Activated T-cell treated with anti-CD3 and anti-CD28 coated beads, Interleukin-2, amount 50 U/mL, for 4 hours (primary cell): ENCODE data around the gene PRKCZ. TPM values are rescaled to one million over a fixed set of nuclear protein-coding genes. Genes with fewer than 3 reads are reported as not detected.
A peak's percentile ranks its signal among the peaks of the same experiment; 100 is the strongest.
"Not testable (repeated sequence)": the region's sequence is repeated elsewhere in the genome, so short reads cannot be mapped to it uniquely, and the experiment has no call there.

Source experiments
- ATAC-seq, 2 donors: fragments of 200-7000 bp; cut with Tn5 transposase; one replicate each; pipeline ENCODE4 v1.10.0; 2021
- DNase-seq: peaks from one replicate; pipeline ENCODE4 v3.0.0-alpha.2; 2020
- H3K27me3 Mint-ChIP-seq: one replicate; pipeline ENCODE4 v1.8.0; 2021; ENCODE audit warnings: low read depth, mixed read lengths
- H3K36me3 Mint-ChIP-seq: one replicate; pipeline ENCODE4 v1.8.0; 2022; ENCODE audit warnings: mixed read lengths; ENCODE audit not compliant: insufficient read depth
- H3K4me1 Mint-ChIP-seq: one replicate; pipeline ENCODE4 v1.8.0; 2021; ENCODE audit warnings: low read depth, mixed read lengths
- H3K4me3 Mint-ChIP-seq: one replicate; pipeline ENCODE4 v1.8.0; 2021; ENCODE audit warnings: mild to moderate bottlenecking, moderate library complexity, mixed read lengths
- H3K9me3 Mint-ChIP-seq: one replicate; pipeline ENCODE4 v1.8.0; 2021; ENCODE audit warnings: mixed read lengths
- total RNA-seq, 3 donors: library from RNA; stranded (reverse); gene quantifications; one replicate each; pipeline ENCODE4 v1.2.1, GENCODE V29; 2021

The PRKCZ gene
- total RNA-seq, 3 donors from 2014 or later, result 15.0 to 15.6 (median 15.0) TPM

GRCh38 chr1:2147869-2148268 is 97.7 kb downstream of the PRKCZ start:
- DNase-seq, H3K9me3 Mint-ChIP-seq, H3K4me1 Mint-ChIP-seq, H3K4me3 Mint-ChIP-seq, ATAC-seq, H3K27me3 Mint-ChIP-seq, H3K36me3 Mint-ChIP-seq: not testable (repeated sequence)

DNA sequence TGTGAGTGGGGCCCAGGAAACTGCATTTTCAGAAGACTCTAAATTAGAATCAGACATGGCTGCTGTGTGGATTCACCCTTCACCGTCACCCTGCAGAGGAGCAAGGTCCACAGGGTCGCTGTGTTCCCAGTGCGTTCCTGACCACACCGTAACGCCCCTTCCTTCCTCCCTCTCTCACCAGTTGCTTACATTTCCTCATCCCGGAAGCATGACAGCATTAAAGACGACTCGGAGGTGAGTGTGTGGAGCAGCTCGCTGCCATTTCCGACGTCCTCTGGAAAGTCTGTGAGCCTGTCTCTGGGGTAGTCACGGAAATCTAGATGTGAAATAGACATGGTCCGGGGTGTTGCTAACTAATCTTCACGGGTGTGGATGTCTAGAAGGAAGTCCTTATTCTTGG is 98.5 kb downstream of the PRKCZ start:
- H3K4me1 Mint-ChIP-seq, result peaks cover 12% of the 10 kb centered on the region
- DNase-seq, result peak; percentile 38
- no peaks in the 10 kb centered on the region for H3K9me3 Mint-ChIP-seq
- H3K36me3 Mint-ChIP-seq, result peaks cover 4% of the 10 kb centered on the region
- H3K27me3 Mint-ChIP-seq, result no peaks in the 10 kb centered on the region
- peak; percentile 55 to 66 for ATAC-seq
- no peak overlapping the region for H3K4me3 Mint-ChIP-seq

DNA sequence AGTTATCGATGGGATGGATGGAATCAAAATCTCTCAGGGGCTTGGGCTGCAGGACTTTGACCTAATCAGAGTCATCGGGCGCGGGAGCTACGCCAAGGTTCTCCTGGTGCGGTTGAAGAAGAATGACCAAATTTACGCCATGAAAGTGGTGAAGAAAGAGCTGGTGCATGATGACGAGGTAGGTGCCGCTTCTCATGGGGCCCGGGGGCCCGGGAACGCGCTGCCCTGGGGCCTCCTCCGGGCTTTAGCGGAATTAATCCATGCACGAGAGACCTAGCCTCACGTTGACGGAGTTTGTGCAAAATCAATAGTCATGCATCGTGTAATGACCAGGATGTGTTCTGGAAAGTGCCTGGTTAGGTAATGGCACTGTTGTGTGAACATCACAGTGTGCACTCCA is 100.6 kb downstream of the PRKCZ start:
- ATAC-seq, result no peak
- Mint-ChIP-seq H3K4me1 (peaks cover 13% of the 10 kb centered on the region), H3K36me3 (peaks cover 11% of the 10 kb centered on the region), H3K9me3 (no peaks in the 10 kb centered on the region), H3K4me3 (no peak overlapping the region), H3K27me3 (no peaks in the 10 kb centered on the region)
- DNase-seq, result no peak

DNA sequence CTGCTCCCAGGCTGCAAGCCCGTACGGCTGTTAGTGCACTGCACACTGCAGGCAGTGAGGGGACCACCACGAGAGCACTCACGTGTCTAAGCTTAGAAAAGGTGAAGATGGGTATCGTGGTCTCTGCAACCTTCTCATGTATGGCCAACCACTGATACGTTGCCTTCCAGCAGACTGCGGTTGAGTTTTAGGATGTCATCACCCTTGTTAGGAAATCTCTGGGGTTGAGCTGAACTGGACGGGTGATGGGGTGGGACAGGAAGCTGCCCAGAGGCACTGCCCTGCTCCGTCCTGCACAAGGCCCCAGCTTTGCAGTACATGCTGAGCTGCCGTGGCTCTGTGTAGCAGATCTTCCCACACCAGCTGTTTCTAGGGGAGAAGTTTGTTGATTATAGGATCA is 101.0 kb downstream of the PRKCZ start:
- peaks cover 13% of the 10 kb centered on the region for H3K4me1 Mint-ChIP-seq
- ATAC-seq (no peak), DNase-seq (no peak)
- no peaks in the 10 kb centered on the region for H3K27me3 Mint-ChIP-seq
- no peak overlapping the region for H3K4me3 Mint-ChIP-seq
- H3K36me3 Mint-ChIP-seq, result peaks cover 11% of the 10 kb centered on the region
- H3K9me3 Mint-ChIP-seq, result no peaks in the 10 kb centered on the region

DNA sequence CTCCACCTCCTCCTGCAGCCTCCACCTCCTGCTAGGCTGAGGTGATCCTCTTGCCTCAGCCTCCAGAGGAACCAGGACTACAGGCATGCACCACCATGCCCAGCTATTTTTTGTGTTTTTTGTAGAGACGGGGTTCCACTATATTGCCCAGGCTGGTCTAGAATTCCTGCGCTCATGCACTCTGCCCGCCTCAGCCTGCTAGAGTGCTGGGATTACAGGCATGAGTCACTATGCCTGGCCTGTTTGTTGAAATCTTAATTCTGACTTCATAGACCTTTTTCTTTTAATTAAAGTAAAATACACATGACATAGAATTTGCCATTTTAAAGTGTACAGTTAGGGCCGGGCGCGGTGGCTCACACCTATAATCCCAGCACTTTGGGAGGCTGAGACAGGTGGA is 101.7 kb downstream of the PRKCZ start:
- no peak for ATAC-seq
- peaks cover 13% of the 10 kb centered on the region for H3K4me1 Mint-ChIP-seq
- H3K36me3 Mint-ChIP-seq, result peaks cover 14% of the 10 kb centered on the region
- H3K4me3 Mint-ChIP-seq, result no peak overlapping the region
- no peak for DNase-seq
- no peaks in the 10 kb centered on the region for H3K27me3 Mint-ChIP-seq
- no peaks in the 10 kb centered on the region for H3K9me3 Mint-ChIP-seq

DNA sequence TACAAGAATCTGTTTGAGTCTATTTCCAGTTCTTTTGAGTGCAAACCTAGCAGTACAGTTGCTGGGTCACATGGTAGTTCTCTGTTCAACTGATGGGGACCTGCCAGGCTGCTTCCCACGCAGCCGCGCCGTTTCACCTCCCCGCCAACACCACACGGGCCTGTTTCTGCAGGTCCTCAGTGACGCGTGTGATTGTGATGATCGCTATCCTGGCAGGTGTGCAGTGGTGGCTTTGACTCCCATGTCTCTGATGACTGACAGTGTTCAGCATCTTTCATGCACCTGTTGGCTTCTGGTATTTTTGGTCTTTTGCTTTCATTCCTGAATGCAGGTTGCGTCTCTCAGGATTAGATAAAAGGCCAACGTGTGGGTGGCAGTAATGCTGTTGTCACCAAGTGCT is 102.7 kb downstream of the PRKCZ start:
- Mint-ChIP-seq H3K27me3 (no peaks in the 10 kb centered on the region), H3K4me1 (peaks cover 13% of the 10 kb centered on the region), H3K9me3 (no peaks in the 10 kb centered on the region), H3K36me3 (peaks cover 14% of the 10 kb centered on the region), H3K4me3 (no peak overlapping the region)
- ATAC-seq (peak; percentile 49 to 59), DNase-seq (peak; percentile 19)

GRCh38 chr1:2154022-2154421 is 103.8 kb downstream of the PRKCZ start:
- H3K36me3 Mint-ChIP-seq, result peaks cover 18% of the 10 kb centered on the region
- DNase-seq, result no peak
- H3K9me3 Mint-ChIP-seq, result no peaks in the 10 kb centered on the region
- ATAC-seq, result no peak
- no peak overlapping the region for H3K4me3 Mint-ChIP-seq
- peaks cover 13% of the 10 kb centered on the region for H3K4me1 Mint-ChIP-seq
- no peaks in the 10 kb centered on the region for H3K27me3 Mint-ChIP-seq

GRCh38 chr1:2155147-2155598 is 105.0 kb downstream of the PRKCZ start:
- Mint-ChIP-seq H3K27me3 (no peaks in the 10 kb centered on the region), H3K36me3 (peaks cover 21% of the 10 kb centered on the region), H3K4me1 (peaks cover 12% of the 10 kb centered on the region), H3K9me3 (no peaks in the 10 kb centered on the region), H3K4me3 (no peak overlapping the region)
- ATAC-seq, result no peak
- no peak for DNase-seq

DNA sequence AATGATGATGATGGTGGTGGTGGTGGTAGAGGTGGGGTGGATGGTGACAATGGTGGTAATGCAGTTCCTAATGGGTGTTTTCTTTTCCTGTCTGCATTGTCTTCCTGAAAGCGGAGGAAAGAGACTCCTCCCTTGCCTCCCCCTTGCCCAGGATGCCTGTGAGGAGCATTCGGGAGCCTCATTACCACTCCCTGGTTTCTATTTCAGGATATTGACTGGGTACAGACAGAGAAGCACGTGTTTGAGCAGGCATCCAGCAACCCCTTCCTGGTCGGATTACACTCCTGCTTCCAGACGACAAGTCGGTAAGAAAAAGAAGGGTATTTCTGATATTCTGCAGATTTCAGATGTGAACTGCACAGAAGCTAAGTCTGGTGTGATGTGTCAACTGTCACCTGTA is 105.6 kb downstream of the PRKCZ start:
- Mint-ChIP-seq H3K4me1 (peaks cover 10% of the 10 kb centered on the region), H3K36me3 (peaks cover 21% of the 10 kb centered on the region), H3K4me3 (no peak overlapping the region), H3K27me3 (no peaks in the 10 kb centered on the region), H3K9me3 (no peaks in the 10 kb centered on the region)
- no peak for DNase-seq
- ATAC-seq, result no peak

DNA sequence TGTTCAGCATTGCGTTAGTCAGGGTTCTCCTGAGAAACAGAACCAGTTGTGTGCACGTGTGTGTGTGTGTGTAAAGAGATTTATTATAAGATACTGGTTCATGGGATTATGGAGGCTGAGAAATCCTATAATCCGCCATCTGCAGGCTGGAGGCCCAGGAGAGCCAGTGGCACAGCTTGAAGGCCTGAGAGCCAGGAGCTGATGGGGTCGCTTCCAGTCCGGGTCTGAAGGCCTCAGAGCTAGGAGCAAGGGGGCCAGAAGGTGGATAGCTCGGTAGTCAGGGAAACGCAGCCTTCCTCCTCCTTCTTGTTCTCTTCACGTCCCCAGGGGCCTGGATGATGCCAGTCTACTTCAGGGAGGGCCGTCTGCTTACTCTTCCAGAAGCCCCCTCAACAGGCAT is 106.7 kb downstream of the PRKCZ start:
- peaks cover 9% of the 10 kb centered on the region for H3K4me1 Mint-ChIP-seq
- H3K4me3 Mint-ChIP-seq, result no peak overlapping the region
- no peaks in the 10 kb centered on the region for H3K9me3 Mint-ChIP-seq
- peaks cover 19% of the 10 kb centered on the region for H3K36me3 Mint-ChIP-seq
- ATAC-seq (no peak), DNase-seq (no peak)
- no peaks in the 10 kb centered on the region for H3K27me3 Mint-ChIP-seq

- DNase-seq, result no peak
- Mint-ChIP-seq H3K27me3 (no peaks in the 10 kb centered on the region), H3K9me3 (no peaks in the 10 kb centered on the region), H3K4me1 (peaks cover 8% of the 10 kb centered on the region), H3K36me3 (peaks cover 18% of the 10 kb centered on the region), H3K4me3 (no peak overlapping the region)
- no peak for ATAC-seq
These were observed 107.6 kb downstream of the PRKCZ start for GRCh38 chr1:2157856-2158255.

DNA sequence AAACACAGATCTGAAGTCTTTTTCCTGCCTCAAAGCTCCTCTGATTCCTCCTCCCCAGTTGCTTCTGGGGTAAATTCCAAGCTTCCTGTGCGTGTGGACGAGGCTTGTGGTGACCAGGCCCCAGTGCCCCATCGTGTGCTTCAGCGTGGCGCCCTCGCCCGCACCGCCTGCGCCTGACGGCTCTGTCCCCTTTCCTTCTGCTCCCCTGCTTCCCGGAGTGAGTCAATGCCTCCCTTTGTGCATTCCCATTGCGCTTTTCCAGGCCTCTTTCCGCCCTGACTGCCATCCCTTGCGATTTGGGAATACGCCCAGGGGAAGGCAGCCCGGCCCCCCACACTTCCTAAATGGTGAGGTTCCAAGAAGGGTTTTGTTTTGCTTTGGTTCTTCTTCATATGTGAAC is 108.1 kb downstream of the PRKCZ start:
- Mint-ChIP-seq H3K27me3 (no peaks in the 10 kb centered on the region), H3K4me3 (no peak overlapping the region), H3K9me3 (no peaks in the 10 kb centered on the region), H3K36me3 (peaks cover 20% of the 10 kb centered on the region), H3K4me1 (peaks cover 6% of the 10 kb centered on the region)
- no peak for DNase-seq
- no peak for ATAC-seq

DNA sequence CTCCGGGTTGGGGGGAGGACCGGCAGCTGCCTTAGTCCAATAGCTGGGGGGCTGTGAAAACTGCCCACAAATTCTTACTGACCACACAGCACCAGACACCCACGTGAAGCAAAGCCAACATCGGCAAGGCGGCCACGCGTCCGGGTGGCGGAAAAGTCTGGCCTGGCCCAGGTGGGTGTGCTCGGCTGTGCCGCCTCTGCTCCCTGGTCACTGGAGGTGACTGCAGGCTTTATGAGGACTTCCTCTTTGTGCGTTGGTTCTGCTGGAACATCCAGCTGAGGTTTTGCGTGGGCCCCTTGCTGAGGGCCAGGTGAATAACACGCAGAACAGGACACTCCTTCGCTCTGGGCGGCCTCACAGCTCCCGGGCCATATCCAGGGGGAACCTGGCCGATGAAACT is 108.9 kb downstream of the PRKCZ start:
- peaks cover 6% of the 10 kb centered on the region for H3K4me1 Mint-ChIP-seq
- DNase-seq (no peak), ATAC-seq (no peak)
- peaks cover 20% of the 10 kb centered on the region for H3K36me3 Mint-ChIP-seq
- no peak overlapping the region for H3K4me3 Mint-ChIP-seq
- no peaks in the 10 kb centered on the region for H3K27me3 Mint-ChIP-seq
- no peaks in the 10 kb centered on the region for H3K9me3 Mint-ChIP-seq

DNA sequence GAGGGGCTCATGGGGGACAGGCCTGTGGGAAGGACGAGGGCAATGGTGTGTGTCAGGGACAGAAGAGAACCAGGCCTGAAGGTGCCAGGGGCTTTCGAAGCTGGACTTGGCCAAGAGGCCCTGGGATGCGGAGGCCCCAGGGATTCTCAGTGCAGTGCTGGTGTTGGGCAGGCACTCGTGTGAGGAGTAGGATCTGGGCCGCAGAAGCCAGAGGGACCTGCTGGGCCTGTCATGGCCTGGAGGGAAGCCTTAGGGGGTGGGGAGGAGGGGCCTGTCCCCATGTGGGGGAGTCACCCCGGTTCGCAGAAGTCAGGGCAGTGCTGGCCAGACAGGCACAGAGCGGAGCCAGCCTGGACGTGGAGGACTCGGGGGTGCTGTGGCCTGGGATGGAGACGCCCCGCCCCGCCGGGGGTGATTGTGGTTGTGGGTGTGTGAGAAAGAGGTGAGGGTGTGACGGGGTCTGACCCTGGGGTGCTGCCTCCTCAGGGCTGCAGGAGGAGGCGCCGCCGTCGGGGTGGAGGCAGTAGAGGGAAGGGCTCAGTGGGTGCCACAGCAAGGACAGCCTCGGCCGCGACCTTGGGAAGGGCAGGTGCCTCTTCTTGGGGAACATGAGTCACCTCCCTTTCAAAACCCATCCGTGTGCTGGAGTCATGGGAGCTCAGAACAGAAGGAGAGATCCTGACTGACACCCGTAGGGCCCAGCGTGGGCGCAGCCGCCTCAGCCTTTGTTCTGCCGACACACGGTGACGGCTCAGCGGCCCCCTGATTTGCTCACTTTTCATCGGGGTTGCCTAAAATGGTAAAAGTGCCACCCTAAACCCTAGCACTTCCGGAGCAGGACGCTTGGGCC is 110.5 kb downstream of the PRKCZ start:
- H3K9me3 Mint-ChIP-seq, result no peaks in the 10 kb centered on the region
- no peak for DNase-seq
- peaks cover 5% of the 10 kb centered on the region for H3K4me1 Mint-ChIP-seq
- H3K27me3 Mint-ChIP-seq, result no peaks in the 10 kb centered on the region
- no peak for ATAC-seq
- no peak overlapping the region for H3K4me3 Mint-ChIP-seq
- H3K36me3 Mint-ChIP-seq, result peaks cover 13% of the 10 kb centered on the region

DNA sequence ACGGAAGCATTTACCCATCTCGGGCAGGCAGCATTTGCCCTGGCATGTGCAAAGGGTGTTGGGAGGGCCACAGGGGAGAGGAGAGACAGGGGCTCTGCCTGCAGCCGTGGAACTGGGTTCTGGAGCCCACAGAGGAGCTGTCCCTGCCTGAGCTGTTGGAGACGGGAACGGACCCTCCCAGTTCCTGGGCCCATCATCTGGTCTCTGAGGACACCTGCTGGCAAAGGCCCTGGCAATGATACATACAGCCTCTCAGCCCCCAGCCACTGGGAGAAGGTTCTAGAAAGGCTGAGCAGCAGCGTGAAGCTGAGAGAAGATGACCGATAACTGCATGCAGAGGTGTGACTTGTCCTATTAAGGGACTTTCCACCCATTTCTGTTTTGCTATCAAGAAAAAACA is 113.0 kb downstream of the PRKCZ start:
- H3K36me3 Mint-ChIP-seq, result peaks cover 10% of the 10 kb centered on the region
- no peak overlapping the region for H3K4me3 Mint-ChIP-seq
- H3K4me1 Mint-ChIP-seq, result peaks cover 5% of the 10 kb centered on the region
- ATAC-seq (no peak), DNase-seq (no peak)
- no peaks in the 10 kb centered on the region for H3K27me3 Mint-ChIP-seq
- no peaks in the 10 kb centered on the region for H3K9me3 Mint-ChIP-seq
